Measurements from ENCODE around the gene KCTD3. TPM values are rescaled to one million over a fixed set of nuclear protein-coding genes. Genes with fewer than 3 reads are reported as not detected.
A peak's percentile ranks its signal among the peaks of the same experiment; 100 is the strongest.

The KCTD3 gene
- total RNA-seq, 1 donor = 48.9 TPM

- H3K4me3 ChIP-seq (ENCODE audit: insufficient read depth, low read length) = peak overlapping the region; percentile 14
- no peak for DNase-seq (ENCODE audit: insufficient read length, low spot score, missing footprints)
- TF ChIP-seq CTCF (IDR thresholded peaks at IDR 0.05; ENCODE audit: extremely low read depth, low read depth, low read length) = peak; percentile 50
- H2AFZ ChIP-seq (ENCODE audit: low read length) = peak overlapping the region; percentile 71
- H3K27ac ChIP-seq (ENCODE audit: low read depth, low read length) = no peak overlapping the region
- H3K36me3 ChIP-seq (ENCODE audit: insufficient read depth, low read length) = no peaks in the 10 kb centered on the region
- H3K4me2 ChIP-seq (ENCODE audit: insufficient read depth, low read length) = peak overlapping the region; percentile 51
- no peaks in the 10 kb centered on the region for H4K20me1 ChIP-seq (ENCODE audit: insufficient read depth, low read length)
- H3K9me3 ChIP-seq (ENCODE audit: low read depth, low read length) = no peaks in the 10 kb centered on the region
- H3K79me2 ChIP-seq (ENCODE audit: insufficient read depth, low read length) = no peaks in the 10 kb centered on the region
- no peaks in the 10 kb centered on the region for H3K27me3 ChIP-seq (ENCODE audit: insufficient read depth, low read length)
- peaks cover 3% of the 10 kb centered on the region for H3K4me1 ChIP-seq (ENCODE audit: insufficient read depth, low read length)
These were observed 43.8 kb upstream of the KCTD3 start for GRCh38 chr1:215523128-215523861.

GRCh38 chr1:215523906-215524305 lies 43.2 kb upstream of the KCTD3 start:
- Histone ChIP-seq H3K79me2 (ENCODE audit: insufficient read depth, low read length) (no peaks in the 10 kb centered on the region), H3K36me3 (ENCODE audit: insufficient read depth, low read length) (no peaks in the 10 kb centered on the region), H3K9me3 (ENCODE audit: low read depth, low read length) (no peaks in the 10 kb centered on the region), H3K4me1 (ENCODE audit: insufficient read depth, low read length) (peaks cover 3% of the 10 kb centered on the region), H4K20me1 (ENCODE audit: insufficient read depth, low read length) (no peaks in the 10 kb centered on the region), H2AFZ (ENCODE audit: low read length) (peak overlapping the region; percentile 71), H3K27ac (ENCODE audit: low read depth, low read length) (no peak overlapping the region), H3K4me2 (ENCODE audit: insufficient read depth, low read length) (peak overlapping the region; percentile 51), H3K4me3 (ENCODE audit: insufficient read depth, low read length) (peak overlapping the region; percentile 14), H3K27me3 (ENCODE audit: insufficient read depth, low read length) (no peaks in the 10 kb centered on the region)
- no peak for TF ChIP-seq CTCF (IDR thresholded peaks at IDR 0.05; ENCODE audit: extremely low read depth, low read depth, low read length)
- DNase-seq (ENCODE audit: insufficient read length, low spot score, missing footprints) = no peak

- Histone ChIP-seq H3K4me2 (ENCODE audit: insufficient read depth, low read length) (no peak overlapping the region), H3K4me1 (ENCODE audit: insufficient read depth, low read length) (peaks cover 3% of the 10 kb centered on the region), H3K36me3 (ENCODE audit: insufficient read depth, low read length) (no peaks in the 10 kb centered on the region), H4K20me1 (ENCODE audit: insufficient read depth, low read length) (no peaks in the 10 kb centered on the region), H3K27me3 (ENCODE audit: insufficient read depth, low read length) (no peaks in the 10 kb centered on the region), H2AFZ (ENCODE audit: low read length) (peak overlapping the region; percentile 25), H3K4me3 (ENCODE audit: insufficient read depth, low read length) (no peak overlapping the region), H3K9me3 (ENCODE audit: low read depth, low read length) (no peaks in the 10 kb centered on the region), H3K79me2 (ENCODE audit: insufficient read depth, low read length) (no peaks in the 10 kb centered on the region), H3K27ac (ENCODE audit: low read depth, low read length) (no peak overlapping the region)
- peak; percentile 57 for TF ChIP-seq CTCF (IDR thresholded peaks at IDR 0.05; ENCODE audit: extremely low read depth, low read depth, low read length)
- DNase-seq (ENCODE audit: insufficient read length, low spot score, missing footprints) = no peak
These were observed 40.8 kb upstream of the KCTD3 start for GRCh38 chr1:215526147-215526845.

- DNase-seq (ENCODE audit: insufficient read length, low spot score, missing footprints) = no peak
- Histone ChIP-seq H3K9me3 (ENCODE audit: low read depth, low read length) (no peaks in the 10 kb centered on the region), H3K4me1 (ENCODE audit: insufficient read depth, low read length) (peaks cover 3% of the 10 kb centered on the region), H2AFZ (ENCODE audit: low read length) (no peak overlapping the region), H3K4me3 (ENCODE audit: insufficient read depth, low read length) (no peak overlapping the region), H3K4me2 (ENCODE audit: insufficient read depth, low read length) (no peak overlapping the region), H3K27ac (ENCODE audit: low read depth, low read length) (no peak overlapping the region), H3K79me2 (ENCODE audit: insufficient read depth, low read length) (no peaks in the 10 kb centered on the region), H3K36me3 (ENCODE audit: insufficient read depth, low read length) (no peaks in the 10 kb centered on the region), H3K27me3 (ENCODE audit: insufficient read depth, low read length) (no peaks in the 10 kb centered on the region), H4K20me1 (ENCODE audit: insufficient read depth, low read length) (no peaks in the 10 kb centered on the region)
- no peak for TF ChIP-seq CTCF (IDR thresholded peaks at IDR 0.05; ENCODE audit: extremely low read depth, low read depth, low read length)
These were observed 40.3 kb upstream of the KCTD3 start for GRCh38 chr1:215526846-215527151.
